Motor neuron (in vitro differentiated cells): ENCODE data around the gene STK17B. TPM values are rescaled to one million over a fixed set of nuclear protein-coding genes. Genes with fewer than 3 reads are reported as not detected.
A peak's percentile ranks its signal among the peaks of the same experiment; 100 is the strongest.

ENCODE experiments used
- ATAC-seq, 8 experiments: fragments of 200-7000 bp; cut with Tn5 transposase; replicated peaks in 6 of 8; 2 replicates each; pipeline ENCODE4 v1.8.0; 2021; ENCODE audit warnings: mild to moderate bottlenecking in 8 of 8, moderate library complexity in 8 of 8
- H3K27ac ChIP-seq, 2 donors: fragments of 250-450 bp; sonication (Bioruptor Pico); 2 replicates each; pipeline ENCODE4 v1.9.0; 2021; ENCODE audit warnings: antibody characterized with exemption in 2 of 2, mild to moderate bottlenecking in 2 of 2, moderate library complexity in 1 of 2
- H3K4me1 ChIP-seq, 2 donors: fragments of 250-450 bp; sonication (Bioruptor Pico); replicated peaks in 1 of 2; 2 replicates each; pipeline ENCODE4 v1.6.1; 2021; ENCODE audit warnings: antibody characterized with exemption in 2 of 2, mild to moderate bottlenecking in 2 of 2, moderate library complexity in 1 of 2
- H3K4me3 ChIP-seq, 5 donors: fragments of 250-450 bp; sonication (Bioruptor Pico); 2 replicates each; pipeline ENCODE4 v1.9.0; 2021; ENCODE audit warnings: antibody characterized with exemption in 5 of 5, mild to moderate bottlenecking in 5 of 5, moderate library complexity in 4 of 5
- WGBS, 10 experiments: fragments of 450-650 bp; shearing (Covaris generic); methylation state at CpG; one replicate each; pipeline ENCODE4 v1.0.0; 2022; 5-methylcytosine and 5-hydroxymethylcytosine counted together
- in situ Hi-C, 9 experiments: fragments of 400-800 bp; cut with MboI; loops; one replicate each; pipeline ENCODE4 v1.15.0; 2021; ENCODE audit warnings: low sequenced_read_pairs in 9 of 9, low pct_unique_long_range_greater_than_20kb in 2 of 9; ENCODE audit not compliant: unreplicated experiment in 9 of 9
- total RNA-seq, 8 experiments: library from RNA; unstranded; fragments of 300-600 nt; gene quantifications; 2 replicates each; pipeline versions ENCODE4 v1.2.3 to v1.2.4, GENCODE V29; 2022

STK17B gene
- total RNA-seq, 8 experiments from 2014 or later = 2.7 to 28.3 (median 5.8) TPM

DNA sequence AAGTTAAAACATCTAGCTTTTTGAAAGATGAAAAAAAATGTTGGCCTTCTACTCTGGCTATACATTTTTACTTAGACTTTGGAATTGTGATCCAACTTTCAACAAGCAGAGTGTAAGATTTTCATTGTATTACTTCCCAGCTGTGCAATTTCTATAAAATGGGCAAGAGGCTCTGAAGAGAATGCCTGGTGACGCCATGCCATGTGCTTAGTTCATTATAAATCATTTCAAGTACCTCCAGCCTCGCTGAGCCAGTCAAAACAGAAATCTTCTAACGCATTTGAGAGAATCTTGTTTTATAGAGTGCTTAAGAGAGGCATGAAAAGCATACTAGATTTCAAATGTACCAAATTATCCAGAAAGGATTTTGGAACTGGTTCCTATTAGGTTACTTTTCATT, 10.1 kb upstream of the STK17B start:
- no peak for ATAC-seq
- WGBS, 10 experiments = 17 to 96% (median 76%) methylated on average over 1 to 3 of the region's 3 CpGs
- Histone ChIP-seq H3K27ac (no peak overlapping the region), H3K4me3 (no peak overlapping the region), H3K4me1 (peaks cover 0 to 2% of the 10 kb centered on the region in 2 donors)
- in situ Hi-C loops = no loop called here

- Histone ChIP-seq H3K4me1 (peaks cover 0 to 2% of the 10 kb centered on the region in 2 donors), H3K4me3 (no peak overlapping the region), H3K27ac (no peak overlapping the region)
- no peak for ATAC-seq
- in situ Hi-C loops = no loop called here
- WGBS, 10 experiments = 61 to 100% (median 90%) methylated on average over 1 to 2 of the region's 2 CpGs; no CpG with 5 or more reads in 4 of the 10 experiments
Measured at GRCh38 chr2:196177124-196177523, 5.7 kb upstream of the STK17B start.

- in situ Hi-C loops = no loop called here
- WGBS, 10 experiments = 60 to 100% (median 81%) methylated on average over 1 to 8 of the region's 8 CpGs; no CpG with 5 or more reads in 1 of the 10 experiments
- no peak overlapping the region for H3K4me3 ChIP-seq
- H3K4me1 ChIP-seq = no peaks in the 10 kb centered on the region
- ATAC-seq = no peak
- H3K27ac ChIP-seq = no peak overlapping the region
Measured at GRCh38 chr2:196176142-196176738, 4.9 kb upstream of the STK17B start.

DNA sequence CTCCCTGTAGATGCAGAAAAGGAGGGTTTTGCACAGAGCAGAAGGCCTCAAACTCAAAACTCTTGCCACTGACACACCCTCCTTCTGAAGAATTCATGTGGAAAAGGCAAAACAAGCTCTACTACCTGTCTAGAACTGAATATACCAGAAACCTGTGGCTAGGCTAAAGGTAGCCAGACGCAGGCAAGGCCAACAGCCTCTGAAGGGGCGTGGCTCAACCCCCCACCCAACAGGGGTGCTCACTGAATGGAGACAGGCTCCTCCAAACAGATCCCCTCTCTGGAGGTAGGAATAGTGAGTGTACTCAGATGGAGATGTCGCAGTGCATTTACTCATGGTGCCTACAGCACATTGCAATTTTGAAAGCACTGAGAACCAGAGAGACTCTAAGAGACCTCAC, 3.0 kb upstream of the STK17B start:
- no peak for ATAC-seq
- Histone ChIP-seq H3K27ac (no peak overlapping the region), H3K4me3 (no peak overlapping the region), H3K4me1 (no peaks in the 10 kb centered on the region)
- in situ Hi-C loops = no loop called here
- WGBS, 10 experiments = 70 to 100% (median 83%) methylated on average over 1 to 2 of the region's 3 CpGs; no CpG with 5 or more reads in 5 of the 10 experiments

DNA sequence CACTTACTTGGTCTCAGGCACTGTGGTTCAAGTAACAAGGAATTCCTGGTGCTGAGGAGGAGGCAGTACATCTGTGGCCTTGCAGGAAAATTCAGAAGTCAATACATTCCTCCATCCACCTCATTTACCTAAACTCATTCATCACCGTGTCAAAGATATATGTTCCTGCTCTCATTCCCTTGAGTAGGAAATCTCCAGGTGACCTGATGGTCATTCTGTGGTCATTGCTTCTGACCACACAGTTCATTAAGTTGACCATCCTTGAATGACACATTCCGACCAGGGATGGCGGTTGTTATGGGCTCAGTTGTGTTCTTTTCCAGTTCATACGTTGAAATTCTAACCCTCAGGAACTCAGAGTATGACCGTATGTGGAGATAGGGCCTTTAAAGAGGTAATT, 2.1 kb upstream of the STK17B start:
- Histone ChIP-seq H3K27ac (no peak overlapping the region), H3K4me3 (no peak overlapping the region), H3K4me1 (peaks cover 0 to 2% of the 10 kb centered on the region in 2 donors)
- WGBS, 10 experiments = 80 to 96% (median 90%) methylated on average over 1 to 5 of the region's 5 CpGs; no CpG with 5 or more reads in 1 of the 10 experiments
- ATAC-seq = no peak
- in situ Hi-C loops = no loop called here

- peaks cover 0 to 2% of the 10 kb centered on the region in 2 donors for H3K4me1 ChIP-seq
- no peak overlapping the region for H3K27ac ChIP-seq
- no peak overlapping the region for H3K4me3 ChIP-seq
- in situ Hi-C loops = no loop called here
- WGBS, 10 experiments = 83 to 100% methylated on average over 1 of the region's 1 CpG; no CpG with 5 or more reads in 8 of the 10 experiments
- ATAC-seq = no peak
Measured at GRCh38 chr2:196172951-196173350, 1.6 kb upstream of the STK17B start.

DNA sequence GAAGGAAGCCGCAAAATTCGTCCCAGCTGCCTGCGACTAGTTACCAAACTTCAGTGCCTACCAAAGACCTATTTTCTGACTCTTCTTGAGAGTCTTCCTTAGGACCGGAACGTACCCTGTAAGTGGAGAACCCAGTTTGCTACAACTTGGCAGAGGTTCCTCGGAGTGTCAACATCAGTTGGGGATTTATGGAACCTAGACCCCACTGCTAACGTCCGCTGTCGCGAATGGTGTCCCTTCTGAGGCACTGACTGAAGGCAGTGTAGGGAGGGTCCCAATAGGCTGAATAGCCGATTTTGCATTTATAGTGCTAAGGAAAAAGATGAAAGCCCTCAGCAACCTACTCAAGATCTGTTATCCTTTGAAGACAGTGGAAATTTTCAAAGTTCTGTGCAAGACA, 568 bp upstream of the STK17B start:
- WGBS, 10 experiments = 0 to 40% (median 9%) methylated on average over 1 to 6 of the region's 11 CpGs; no CpG with 5 or more reads in 4 of the 10 experiments
- H3K27ac ChIP-seq = no peak overlapping the region
- H3K4me1 ChIP-seq = peaks cover 0 to 2% of the 10 kb centered on the region in 2 donors
- peak overlapping the region; percentile 65 to 95 (median 74) for H3K4me3 ChIP-seq
- in situ Hi-C loops = no loop called here
- peak in 5 of 8 experiments; percentile 2 to 9 (median 7) for ATAC-seq

GRCh38 chr2:196170606-196171247, 651 bp downstream of the STK17B start:
- Histone ChIP-seq H3K4me1 (peaks cover 0 to 2% of the 10 kb centered on the region in 2 donors), H3K4me3 (peak overlapping the region; percentile 65 to 95 (median 74)), H3K27ac (peak overlapping the region in 1 of 2 donors; percentile 48)
- in situ Hi-C loops = no loop called here
- WGBS, 10 experiments = 0 to 2% (median 0%) methylated on average over 1 to 31 of the region's 54 CpGs
- peak; percentile 9 to 46 (median 40) for ATAC-seq

DNA sequence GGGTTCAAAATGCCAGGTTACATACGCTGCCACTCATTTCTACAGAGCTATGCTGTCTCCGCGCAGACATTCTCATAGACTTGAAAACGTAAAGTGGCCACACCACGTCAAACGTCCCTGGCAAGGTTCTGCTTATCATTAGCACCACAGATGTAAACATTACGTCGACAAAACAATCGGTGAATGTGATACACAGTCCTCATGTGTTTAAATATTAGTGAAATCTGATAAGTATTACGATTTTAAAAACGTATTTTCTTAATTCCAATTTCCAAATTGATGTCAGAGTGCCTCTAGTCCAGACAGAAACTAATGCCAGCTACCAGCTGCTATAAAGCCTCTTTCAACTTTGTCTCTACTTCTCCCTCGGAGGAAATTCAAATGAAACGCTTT, 1.2 kb downstream of the STK17B start:
- Histone ChIP-seq H3K27ac (no peak overlapping the region), H3K4me3 (peak overlapping the region; percentile 65 to 95 (median 74)), H3K4me1 (peaks cover 0 to 2% of the 10 kb centered on the region in 2 donors)
- 0 to 7% (median 2%) methylated on average over 1 to 13 of the region's 13 CpGs for WGBS, 10 experiments
- ATAC-seq = peak in 2 of 8 experiments; percentile 1 to 6
- in situ Hi-C loops = no loop called here

- no peak for ATAC-seq
- Histone ChIP-seq H3K4me1 (peaks cover 0 to 2% of the 10 kb centered on the region in 2 donors), H3K27ac (no peak overlapping the region), H3K4me3 (peak overlapping the region in 2 of 5 donors; percentile 65 to 95)
- in situ Hi-C loops = no loop called here
- 10 to 68% (median 39%) methylated on average over 4 to 5 of the region's 5 CpGs for WGBS, 10 experiments
Measured at GRCh38 chr2:196169516-196169915, 1.9 kb downstream of the STK17B start.

DNA sequence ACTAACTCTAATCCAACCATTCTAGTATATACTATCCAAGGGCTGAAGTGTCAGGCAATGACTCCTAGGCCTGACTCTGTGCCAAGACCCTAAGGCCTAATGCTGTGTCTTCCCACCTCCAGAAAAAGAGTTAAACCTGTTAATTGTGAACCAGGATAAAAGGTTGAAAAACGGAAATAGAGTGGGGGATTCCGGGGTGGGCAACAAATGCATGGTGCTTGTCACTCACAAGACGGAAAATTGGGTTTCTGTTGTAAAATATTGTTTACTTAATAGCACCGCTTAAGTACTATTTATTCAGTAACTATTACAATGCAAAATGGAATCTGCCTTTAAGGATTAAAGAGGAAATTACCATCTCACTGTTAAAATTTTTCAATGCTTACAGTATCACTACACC, 3.2 kb downstream of the STK17B start:
- in situ Hi-C loops = no loop called here

DNA sequence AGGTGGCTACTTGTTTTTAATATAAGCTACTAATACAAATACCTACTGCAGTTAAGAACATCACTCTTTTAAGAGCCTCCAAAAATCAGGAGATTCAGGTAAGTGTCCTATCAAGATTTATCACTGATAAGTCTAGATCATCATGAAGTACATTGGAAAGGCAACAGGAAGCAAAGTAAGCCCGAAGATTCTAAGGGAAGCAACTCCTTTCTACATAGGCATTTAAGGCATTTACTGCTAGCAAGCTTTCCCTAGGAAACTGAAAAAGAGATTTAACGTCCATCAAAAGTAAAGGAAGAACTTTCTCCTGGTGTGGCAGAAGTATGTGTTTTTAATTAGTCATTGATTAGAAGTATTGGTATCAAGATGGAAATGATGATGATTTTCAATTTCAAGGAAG, 3.7 kb downstream of the STK17B start:
- H3K27ac ChIP-seq = no peak overlapping the region
- H3K4me3 ChIP-seq = no peak overlapping the region
- no peak for ATAC-seq
- peaks cover 0 to 2% of the 10 kb centered on the region in 2 donors for H3K4me1 ChIP-seq
- WGBS, 10 experiments = 47 to 100% (median 70%) methylated on average over 1 to 2 of the region's 2 CpGs; no CpG with 5 or more reads in 1 of the 10 experiments
- in situ Hi-C loops = no loop called here

More for the DNA sequence above, 3.2 kb downstream of the STK17B start:
- WGBS, 10 experiments = 0 to 100% (median 80%) methylated on average over 1 to 4 of the region's 4 CpGs; no CpG with 5 or more reads in 1 of the 10 experiments
- H3K4me1 ChIP-seq = peaks cover 0 to 2% of the 10 kb centered on the region in 2 donors
- no peak overlapping the region for H3K27ac ChIP-seq
- no peak for ATAC-seq
- no peak overlapping the region for H3K4me3 ChIP-seq

GRCh38 chr2:196166876-196167275, 4.5 kb downstream of the STK17B start:
- WGBS, 10 experiments = 67 to 100% (median 85%) methylated on average over 1 of the region's 1 CpG; no CpG with 5 or more reads in 4 of the 10 experiments

More at GRCh38 chr2:196166876-196167275, 4.5 kb downstream of the STK17B start:
- H3K27ac ChIP-seq = no peak overlapping the region
- in situ Hi-C loops = no loop called here
- no peak for ATAC-seq
- H3K4me1 ChIP-seq = peaks cover 0 to 2% of the 10 kb centered on the region in 2 donors
- no peak overlapping the region for H3K4me3 ChIP-seq
